Esophagus squamous epithelium (tissue), 4 donors: Measurements from ENCODE around the gene GATAD2A.

ENCODE experiments used
- POLR2A ChIP-seq, 4 donors: fragments of 450-650 bp; IDR thresholded peaks; one replicate each; pipeline ENCODE4 v1.6.1; 2017; ENCODE audit warnings: antibody characterized with exemption in 4 of 4, mild to moderate bottlenecking in 4 of 4, moderate library complexity in 3 of 4
- TF ChIP-seq, protein P1 (sequence below), 6 experiments: fragments of 450-650 bp in 4 of 6; fragments of 200-600 bp in 2 of 6; sonication (generic) in 2 of 6; IDR thresholded peaks; one replicate each; pipeline ENCODE4 v1.5.1; 2016 to 2019; ENCODE audit warnings: antibody characterized with exemption in 6 of 6, mild to moderate bottlenecking in 4 of 6, moderate library complexity in 4 of 6

DNA sequence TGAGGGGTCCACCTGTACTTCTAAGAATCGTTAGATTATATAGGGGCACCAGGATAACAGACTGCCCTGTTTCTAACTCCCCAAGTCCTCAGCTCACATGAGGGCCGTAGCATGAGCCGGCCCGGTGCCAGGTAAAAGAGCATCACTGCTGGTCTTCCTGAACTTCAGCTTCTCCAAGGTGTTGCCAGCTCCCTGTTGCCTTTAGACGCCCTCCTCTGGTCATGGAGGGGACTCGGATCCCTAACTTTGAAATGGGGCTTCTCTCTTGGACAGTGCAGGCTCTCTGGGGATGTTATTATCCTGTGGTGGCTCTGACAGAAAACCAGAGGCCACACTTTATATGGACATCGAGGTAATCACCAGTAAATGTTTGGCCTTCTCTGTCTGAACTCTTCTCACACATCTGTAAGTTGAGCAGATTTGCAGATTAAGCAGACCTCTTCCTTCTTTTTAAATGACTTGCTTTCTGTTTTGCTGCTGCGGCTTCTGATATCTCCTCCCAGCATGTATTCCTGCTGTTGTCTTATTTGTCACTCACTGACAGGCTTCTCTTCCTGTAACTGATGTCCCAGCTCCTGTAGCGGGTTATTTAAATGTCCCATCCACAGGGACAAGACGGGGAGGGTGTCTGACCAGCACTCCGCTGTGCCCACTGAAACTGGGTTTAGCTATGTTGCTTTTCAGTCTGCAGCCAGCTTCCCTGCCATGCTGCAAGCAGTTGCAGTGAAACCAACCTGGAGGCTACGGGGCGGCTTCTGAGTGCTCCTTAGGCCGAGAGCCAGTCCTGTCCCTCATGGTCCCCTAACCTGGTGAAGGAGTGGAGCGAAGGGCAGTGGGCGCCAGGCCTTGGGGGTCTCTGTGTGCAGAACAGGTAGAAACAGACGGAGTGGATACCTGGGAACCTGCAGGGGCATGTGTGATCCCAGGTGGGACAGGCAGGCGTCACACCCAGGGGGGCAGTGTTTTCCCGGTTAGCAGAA, 70.7 kb downstream of the GATAD2A start:
- TF ChIP-seq, protein P1, sequence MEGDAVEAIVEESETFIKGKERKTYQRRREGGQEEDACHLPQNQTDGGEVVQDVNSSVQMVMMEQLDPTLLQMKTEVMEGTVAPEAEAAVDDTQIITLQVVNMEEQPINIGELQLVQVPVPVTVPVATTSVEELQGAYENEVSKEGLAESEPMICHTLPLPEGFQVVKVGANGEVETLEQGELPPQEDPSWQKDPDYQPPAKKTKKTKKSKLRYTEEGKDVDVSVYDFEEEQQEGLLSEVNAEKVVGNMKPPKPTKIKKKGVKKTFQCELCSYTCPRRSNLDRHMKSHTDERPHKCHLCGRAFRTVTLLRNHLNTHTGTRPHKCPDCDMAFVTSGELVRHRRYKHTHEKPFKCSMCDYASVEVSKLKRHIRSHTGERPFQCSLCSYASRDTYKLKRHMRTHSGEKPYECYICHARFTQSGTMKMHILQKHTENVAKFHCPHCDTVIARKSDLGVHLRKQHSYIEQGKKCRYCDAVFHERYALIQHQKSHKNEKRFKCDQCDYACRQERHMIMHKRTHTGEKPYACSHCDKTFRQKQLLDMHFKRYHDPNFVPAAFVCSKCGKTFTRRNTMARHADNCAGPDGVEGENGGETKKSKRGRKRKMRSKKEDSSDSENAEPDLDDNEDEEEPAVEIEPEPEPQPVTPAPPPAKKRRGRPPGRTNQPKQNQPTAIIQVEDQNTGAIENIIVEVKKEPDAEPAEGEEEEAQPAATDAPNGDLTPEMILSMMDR (IDR thresholded peaks at IDR 0.05), result peak in 3 of 6 experiments; percentile 22 to 44 (median 22)
- no peak for TF ChIP-seq POLR2A (IDR thresholded peaks at IDR 0.05)
